Immature natural killer cell (primary cell): ENCODE measurements around the gene AKT2. TPM values are rescaled to one million over a fixed set of nuclear protein-coding genes. Genes with fewer than 3 reads are reported as not detected.

Source experiments
- DNase-seq, 3 donors: peaks; one replicate each; pipeline ENCODE4 v3.0.0; 2022; ENCODE audit warnings: mixed read lengths in 1 of 3
- H3K27ac Mint-ChIP-seq, 6 donors: one replicate each; pipeline ENCODE4 v1.8.0; 2020; ENCODE audit warnings: mixed read lengths in 6 of 6, mild to moderate bottlenecking in 5 of 6, inconsistent platforms in 4 of 6, moderate library complexity in 3 of 6
- H3K27me3 Mint-ChIP-seq, 3 donors: one replicate each; pipeline ENCODE4 v1.8.0; 2020 to 2021; ENCODE audit warnings: low read depth in 3 of 3, mild to moderate bottlenecking in 3 of 3, mixed read lengths in 3 of 3, moderate library complexity in 3 of 3, inconsistent platforms in 1 of 3
- H3K36me3 Mint-ChIP-seq, 3 donors: one replicate each; pipeline ENCODE4 v1.8.0; 2020; ENCODE audit warnings: mixed read lengths in 3 of 3, inconsistent platforms in 2 of 3, mild to moderate bottlenecking in 2 of 3
- H3K4me1 Mint-ChIP-seq, 2 donors: one replicate each; pipeline ENCODE4 v1.8.0; 2020; ENCODE audit warnings: inconsistent platforms in 2 of 2, mild to moderate bottlenecking in 2 of 2, mixed read lengths in 2 of 2, moderate library complexity in 1 of 2
- H3K4me3 Mint-ChIP-seq, 5 donors: one replicate each; pipeline ENCODE4 v1.8.0; 2020; ENCODE audit warnings: mild to moderate bottlenecking in 5 of 5, mixed read lengths in 5 of 5, inconsistent platforms in 3 of 5, moderate library complexity in 3 of 5
- H3K9me3 Mint-ChIP-seq, 6 donors: one replicate each; pipeline ENCODE4 v1.8.0; 2020; ENCODE audit warnings: mild to moderate bottlenecking in 6 of 6, mixed read lengths in 6 of 6, inconsistent platforms in 4 of 6, moderate library complexity in 3 of 6
- polyA plus RNA-seq, 3 donors: library from polyadenylated mRNA; unstranded; fragments of 300-500 nt; fragmentation: Illumina TruSeq; gene quantifications; one replicate each; pipeline ENCODE4 v1.2.3, GENCODE V29; 2021

Gene AKT2
- polyA plus RNA-seq, 3 donors from 2014 or later, result 32.7 to 47.6 (median 34.4) TPM

- DNase-seq, result no peak
- Mint-ChIP-seq H3K9me3 (no peaks in the 10 kb centered on the region), H3K36me3 (peaks cover 0 to 3% (median 0%) of the 10 kb centered on the region in 3 donors), H3K27ac (peak overlapping the region in 1 of 6 donors; percentile 37), H3K27me3 (peaks cover 0 to 5% (median 3%) of the 10 kb centered on the region in 3 donors), H3K4me1 (peaks cover 25 to 36% of the 10 kb centered on the region in 2 donors), H3K4me3 (no peak overlapping the region)
These were observed 20.7 kb downstream of the AKT2 start for GRCh38 chr19:40264314-40265054.

- peaks cover 23 to 37% of the 10 kb centered on the region in 2 donors for H3K4me1 Mint-ChIP-seq
- no peak overlapping the region for H3K4me3 Mint-ChIP-seq
- H3K27me3 Mint-ChIP-seq, result peaks cover 0 to 5% (median 3%) of the 10 kb centered on the region in 3 donors
- peak overlapping the region in 2 of 6 donors; percentile 37 to 77 for H3K27ac Mint-ChIP-seq
- DNase-seq, result no peak
- H3K9me3 Mint-ChIP-seq, result no peaks in the 10 kb centered on the region
- peaks cover 0 to 3% (median 0%) of the 10 kb centered on the region in 3 donors for H3K36me3 Mint-ChIP-seq
These were observed 21.5 kb downstream of the AKT2 start for GRCh38 chr19:40263440-40264313.

- peaks cover 0 to 3% (median 3%) of the 10 kb centered on the region in 3 donors for H3K27me3 Mint-ChIP-seq
- DNase-seq, result no peak
- peaks cover 0 to 3% (median 2%) of the 10 kb centered on the region in 3 donors for H3K36me3 Mint-ChIP-seq
- H3K27ac Mint-ChIP-seq, result peak overlapping the region in 1 of 6 donors; percentile 64
- H3K9me3 Mint-ChIP-seq, result no peaks in the 10 kb centered on the region
- H3K4me3 Mint-ChIP-seq, result no peak overlapping the region
- peaks cover 25 to 39% of the 10 kb centered on the region in 2 donors for H3K4me1 Mint-ChIP-seq
These were observed 22.7 kb downstream of the AKT2 start for GRCh38 chr19:40262422-40262821.

- peaks cover 0 to 3% (median 3%) of the 10 kb centered on the region in 3 donors for H3K36me3 Mint-ChIP-seq
- no peaks in the 10 kb centered on the region for H3K9me3 Mint-ChIP-seq
- no peak for DNase-seq
- no peak overlapping the region for H3K4me3 Mint-ChIP-seq
- peaks cover 0 to 3% (median 0%) of the 10 kb centered on the region in 3 donors for H3K27me3 Mint-ChIP-seq
- H3K4me1 Mint-ChIP-seq, result peaks cover 23 to 36% of the 10 kb centered on the region in 2 donors
- peak overlapping the region in 1 of 6 donors; percentile 20 for H3K27ac Mint-ChIP-seq
These were observed 23.5 kb downstream of the AKT2 start for GRCh38 chr19:40261631-40262030.

DNA sequence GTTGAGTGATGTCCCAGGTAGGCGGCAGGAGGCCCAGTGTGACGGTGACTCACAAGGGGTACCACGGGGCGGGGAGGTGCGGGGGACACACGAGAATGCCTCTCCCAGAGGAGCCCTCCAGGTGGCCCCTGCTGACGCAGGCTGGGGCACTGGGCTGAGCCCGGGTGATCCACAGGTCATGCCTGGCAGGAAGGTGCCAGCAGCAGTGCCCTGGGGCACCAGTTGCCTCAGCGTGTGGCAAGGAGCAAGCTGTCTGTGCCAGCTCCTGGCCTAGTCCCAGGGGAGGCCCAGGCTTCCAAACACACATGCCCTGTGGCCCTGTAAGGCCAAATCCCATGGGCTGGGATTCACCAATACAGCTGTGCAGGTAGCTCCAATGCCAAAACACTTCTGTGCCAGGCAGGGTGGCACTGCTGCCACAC lies 28.0 kb downstream of the AKT2 start:
- H3K4me1 Mint-ChIP-seq, result peaks cover 29 to 63% of the 10 kb centered on the region in 2 donors

DNA sequence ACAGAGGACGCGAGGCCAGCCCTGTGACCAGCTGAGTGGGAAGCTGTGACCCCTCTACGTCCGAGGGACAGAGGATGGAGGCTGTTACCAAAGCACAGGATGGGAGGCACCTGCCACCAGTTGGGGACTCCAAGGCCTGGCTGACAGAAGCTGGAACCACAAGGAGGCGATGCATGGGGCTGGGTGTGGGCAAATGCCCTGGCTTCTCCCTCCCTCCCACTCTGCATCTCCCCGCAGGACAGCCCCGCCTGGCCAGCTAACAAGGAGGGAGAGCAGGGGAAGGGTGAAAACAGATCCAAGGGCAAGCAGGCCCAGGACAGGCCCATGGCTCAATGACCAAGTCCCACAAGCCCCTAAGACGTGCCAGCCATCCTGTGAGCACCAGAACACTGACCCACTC lies 28.6 kb downstream of the AKT2 start:
- H3K9me3 Mint-ChIP-seq, result no peaks in the 10 kb centered on the region
- peaks cover 13 to 30% (median 13%) of the 10 kb centered on the region in 3 donors for H3K36me3 Mint-ChIP-seq
- peak overlapping the region in 1 of 6 donors; percentile 23 for H3K27ac Mint-ChIP-seq
- H3K4me1 Mint-ChIP-seq, result peaks cover 32 to 63% of the 10 kb centered on the region in 2 donors
- peaks cover 0 to 1% (median 1%) of the 10 kb centered on the region in 3 donors for H3K27me3 Mint-ChIP-seq
- no peak overlapping the region for H3K4me3 Mint-ChIP-seq
- no peak for DNase-seq

More for the DNA sequence above, 28.0 kb downstream of the AKT2 start:
- no peak overlapping the region for H3K4me3 Mint-ChIP-seq
- H3K27ac Mint-ChIP-seq, result no peak overlapping the region
- peaks cover 11 to 32% (median 13%) of the 10 kb centered on the region in 3 donors for H3K36me3 Mint-ChIP-seq
- H3K27me3 Mint-ChIP-seq, result peaks cover 0 to 1% (median 1%) of the 10 kb centered on the region in 3 donors
- no peak for DNase-seq
- H3K9me3 Mint-ChIP-seq, result no peaks in the 10 kb centered on the region

- peak overlapping the region in 4 of 6 donors; percentile 23 to 50 (median 34) for H3K27ac Mint-ChIP-seq
- DNase-seq, result no peak
- H3K9me3 Mint-ChIP-seq, result no peaks in the 10 kb centered on the region
- peaks cover 35 to 65% of the 10 kb centered on the region in 2 donors for H3K4me1 Mint-ChIP-seq
- H3K27me3 Mint-ChIP-seq, result peaks cover 0 to 1% (median 1%) of the 10 kb centered on the region in 3 donors
- peaks cover 13 to 30% (median 15%) of the 10 kb centered on the region in 3 donors for H3K36me3 Mint-ChIP-seq
- H3K4me3 Mint-ChIP-seq, result no peak overlapping the region
These were observed 29.5 kb downstream of the AKT2 start for GRCh38 chr19:40255619-40256166.

DNA sequence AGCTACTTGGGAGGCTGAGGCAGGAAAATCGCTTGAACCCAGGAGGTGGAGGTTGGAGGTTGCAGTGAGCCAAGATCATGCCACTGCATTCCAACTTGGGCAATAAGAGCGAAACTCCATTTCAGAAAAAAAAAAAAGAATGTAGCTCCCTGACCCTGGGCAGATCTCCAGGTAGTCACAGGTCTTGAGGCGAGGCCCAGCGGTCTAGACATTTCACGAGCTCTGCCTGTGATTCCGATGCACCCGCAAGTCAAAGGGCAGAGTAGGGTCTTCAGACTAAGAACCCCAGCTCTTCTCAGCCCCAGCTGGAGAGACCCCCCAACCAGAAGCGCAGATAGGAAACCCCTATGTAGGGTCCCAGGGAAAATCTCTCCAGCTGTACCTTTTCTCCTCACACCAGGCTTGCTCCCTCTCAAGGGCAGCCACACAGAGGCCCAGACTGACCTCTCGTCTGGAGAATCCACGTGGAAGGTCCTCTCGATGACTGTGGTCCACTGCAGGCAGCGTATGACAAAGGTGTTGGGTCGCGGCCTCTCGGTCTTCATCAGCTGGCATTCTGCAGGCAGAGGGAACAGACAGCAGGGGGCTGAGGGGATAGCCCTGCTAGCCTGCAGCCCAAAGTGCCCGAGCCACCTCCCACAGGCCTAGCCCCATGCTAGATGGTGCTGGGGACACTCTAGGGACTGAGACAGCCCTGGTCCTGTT lies 30.3 kb downstream of the AKT2 start:
- H3K27ac Mint-ChIP-seq, result no peak overlapping the region
- H3K9me3 Mint-ChIP-seq, result no peaks in the 10 kb centered on the region

GRCh38 chr19:40253611-40254092 lies 31.5 kb downstream of the AKT2 start:
- no peak for DNase-seq
- peaks cover 0 to 3% (median 1%) of the 10 kb centered on the region in 3 donors for H3K27me3 Mint-ChIP-seq
- H3K27ac Mint-ChIP-seq, result peak overlapping the region in 1 of 6 donors; percentile 33
- H3K4me3 Mint-ChIP-seq, result no peak overlapping the region
- H3K4me1 Mint-ChIP-seq, result peaks cover 30 to 62% of the 10 kb centered on the region in 2 donors
- H3K9me3 Mint-ChIP-seq, result no peaks in the 10 kb centered on the region
- peaks cover 15 to 34% (median 17%) of the 10 kb centered on the region in 3 donors for H3K36me3 Mint-ChIP-seq

More for the DNA sequence above, 30.3 kb downstream of the AKT2 start:
- H3K4me3 Mint-ChIP-seq, result no peak overlapping the region
- peaks cover 13 to 30% (median 15%) of the 10 kb centered on the region in 3 donors for H3K36me3 Mint-ChIP-seq
- DNase-seq, result no peak
- H3K4me1 Mint-ChIP-seq, result peaks cover 36 to 69% of the 10 kb centered on the region in 2 donors
- peaks cover 0 to 3% (median 1%) of the 10 kb centered on the region in 3 donors for H3K27me3 Mint-ChIP-seq

- Mint-ChIP-seq H3K27ac (peak overlapping the region in 5 of 6 donors; percentile 9 to 76 (median 16)), H3K27me3 (peaks cover 0 to 3% (median 1%) of the 10 kb centered on the region in 3 donors), H3K36me3 (peaks cover 13 to 34% (median 17%) of the 10 kb centered on the region in 3 donors), H3K4me1 (peaks cover 31 to 65% of the 10 kb centered on the region in 2 donors), H3K4me3 (no peak overlapping the region), H3K9me3 (no peaks in the 10 kb centered on the region)
- DNase-seq, result no peak
These were observed 32.8 kb downstream of the AKT2 start for GRCh38 chr19:40252395-40252794.

DNA sequence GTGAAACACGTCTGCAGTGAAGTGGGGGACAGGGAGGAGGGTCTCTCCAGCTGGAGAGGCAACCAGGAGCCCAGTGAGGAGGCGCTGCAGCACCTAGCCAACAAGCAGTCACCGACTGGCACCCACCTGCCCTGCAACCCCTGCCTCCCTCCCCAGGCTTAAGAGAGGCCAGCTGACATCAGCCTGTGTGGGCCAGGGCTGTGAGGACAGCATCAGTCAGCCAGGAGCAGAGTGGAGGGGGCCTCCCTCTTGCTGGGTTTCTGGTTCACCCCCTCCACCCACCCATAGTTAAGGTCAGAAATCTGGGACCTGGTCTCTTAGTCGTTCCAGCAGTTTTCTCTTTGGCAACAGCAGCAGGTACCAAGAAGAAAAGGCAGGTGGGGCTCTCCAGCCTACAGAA lies 33.2 kb downstream of the AKT2 start:
- H3K27ac Mint-ChIP-seq, result peak overlapping the region in 5 of 6 donors; percentile 9 to 76 (median 33)
- H3K27me3 Mint-ChIP-seq, result peaks cover 0 to 3% (median 1%) of the 10 kb centered on the region in 3 donors
- no peak for DNase-seq
- H3K4me1 Mint-ChIP-seq, result peaks cover 30 to 64% of the 10 kb centered on the region in 2 donors
- H3K9me3 Mint-ChIP-seq, result no peaks in the 10 kb centered on the region
- H3K36me3 Mint-ChIP-seq, result peaks cover 12 to 34% (median 17%) of the 10 kb centered on the region in 3 donors
- no peak overlapping the region for H3K4me3 Mint-ChIP-seq

DNA sequence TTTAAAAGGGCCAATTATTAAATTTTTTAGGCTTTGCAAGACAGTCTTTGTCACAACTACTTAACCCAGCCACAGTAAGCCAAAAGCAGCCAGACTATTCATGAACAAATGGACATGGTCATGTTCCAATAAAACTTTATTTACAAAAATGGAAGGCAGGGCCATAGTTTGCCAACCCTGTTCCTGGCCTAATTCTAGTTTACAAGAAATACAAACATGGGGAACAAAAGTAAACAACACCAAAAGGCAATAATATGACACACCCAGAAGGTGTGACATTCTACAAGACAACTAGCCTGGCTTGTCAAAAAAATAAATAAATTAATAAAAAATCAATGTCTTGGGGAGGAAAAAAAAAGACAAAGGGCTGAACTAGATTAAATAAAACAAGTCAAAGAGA lies 33.9 kb downstream of the AKT2 start:
- Mint-ChIP-seq H3K36me3 (peaks cover 12 to 34% (median 17%) of the 10 kb centered on the region in 3 donors), H3K9me3 (no peaks in the 10 kb centered on the region), H3K27me3 (peaks cover 0 to 3% (median 1%) of the 10 kb centered on the region in 3 donors), H3K27ac (peak overlapping the region in 3 of 6 donors; percentile 13 to 33 (median 30)), H3K4me3 (no peak overlapping the region), H3K4me1 (peaks cover 27 to 67% of the 10 kb centered on the region in 2 donors)
- DNase-seq, result no peak
